Measurements from ENCODE around the gene IRGC. TPM values are rescaled to one million over a fixed set of nuclear protein-coding genes. Genes with fewer than 3 reads are reported as not detected.

Gene IRGC
- total and polyA plus RNA-seq, 9 of the 15 experiments (the other 6 are each of a cell fraction or from before 2014, with no cell fraction given): not detected

- 45% methylated on average over 26 of the region's 26 CpGs for WGBS (ENCODE audit: insufficient coverage, low coverage, missing lambda C conversion rate)
- H3K27me3 ChIP-seq (ENCODE audit: control insufficient read depth in 2 of 2, insufficient read depth in 2 of 2, low read length in 2 of 2): no peaks in the 10 kb centered on the region
- no peaks in the 10 kb centered on the region; the same call in 1 of the 2 replicates for H3K9me3 ChIP-seq (replicated peaks; ENCODE audit: control insufficient read depth, insufficient read depth, low read depth, low read length)
- H3K27ac ChIP-seq (ENCODE audit: extremely low read depth, low read depth, low read length): peak overlapping the region; percentile 93
- peak overlapping the region; percentile 80 to 97 for H3K9ac ChIP-seq (ENCODE audit: insufficient read depth in 1 of 2, low read depth in 2 of 2, low read length in 2 of 2)
- H3K9me1 ChIP-seq (ENCODE audit: control insufficient read depth, insufficient read depth, low read length): no peaks in the 10 kb centered on the region
- no peak for FAIRE-seq
- peak overlapping the region; percentile 95 for H2AFZ ChIP-seq (ENCODE audit: low read depth, low read length)
- ChIA-PET POLR2A (interaction anchor here (0.9 to 1.2 kb wide), 3 partner anchors 11 to 268 kb away, joined by 3 to 7 read pairs (median 4); partner anchors contain the start of gene ZNF45), CTCF (ENCODE audit: low intra/inter-chr PET ratio) (no interaction called here)
- H3K79me2 ChIP-seq (ENCODE audit: control insufficient read depth, insufficient read depth, low read length): no peaks in the 10 kb centered on the region; the same call in 2 of the 3 replicates
- intact Hi-C loops (cut with micrococcal nuclease): loop anchor here (5.0 to 10.0 kb wide), 3 partner anchors 120 to 140 kb away; partner anchors contain the start of gene ZNF575
- peak in 1 of 4 experiments; percentile 30 for DNase-seq (ENCODE audit: extremely low read depth in 1 of 4, low spot score in 3 of 4)
- peak overlapping the region; percentile 49 for H3K4me3 ChIP-seq
- H4K20me1 ChIP-seq (replicated peaks; ENCODE audit: control insufficient read depth, insufficient read depth, low read length): no peaks in the 10 kb centered on the region; the same call in 1 of the 2 replicates
- H3K4me1 ChIP-seq (replicated peaks in 1 of 2; ENCODE audit: control insufficient read depth in 2 of 2, insufficient read depth in 2 of 2, low read length in 2 of 2): peaks cover 19 to 39% of the 10 kb centered on the region in 2 experiments
- no TSS peak for BruUV-seq (replicated peaks)
- no peak for ATAC-seq
- in situ Hi-C loops (cut with MboI): no loop called here
- peak overlapping the region; percentile 99 for H3K4me2 ChIP-seq (ENCODE audit: insufficient read depth, low read length)
- H3K36me3 ChIP-seq (ENCODE audit: control insufficient read depth, insufficient read depth, low read length): peaks cover 4% of the 10 kb centered on the region; the same call in 2 of the 3 replicates
- TF ChIP-seq MECOM (CRISPR knock-in tag; IDR thresholded peaks at IDR 0.05) (no peak), BRD9 (IDR thresholded peaks at IDR 0.05; ENCODE audit: low read depth, partially characterized antibody) (no peak), OTX1 (CRISPR knock-in tag; IDR thresholded peaks at IDR 0.05) (no peak), CBFA2T2 (conservative IDR thresholded peaks at IDR 0.05) (no peak), ZNF23 (CRISPR knock-in tag; IDR thresholded peaks at IDR 0.05) (no peak), ZBTB7A (IDR thresholded peaks at IDR 0.05; ENCODE audit: borderline replicate concordance, control insufficient read depth, low read depth, low read length) (0 out of 2 replicates have a peak, but pooled peaks have one; percentile 24), E2F4 (CRISPR knock-in tag; IDR thresholded peaks at IDR 0.05; ENCODE audit: low read depth) (no peak), SMARCC2 (IDR thresholded peaks at IDR 0.05; ENCODE audit: low read depth) (no peak), RBFOX2 (IDR thresholded peaks at IDR 0.05; ENCODE audit: low read depth, low read length) (peak; percentile 61), SMAD1 (IDR thresholded peaks at IDR 0.05; ENCODE audit: low read depth, low read length, partially characterized antibody) (no peak), CREM (IDR thresholded peaks at IDR 0.05; ENCODE audit: low read depth) (no peak), CBX1 (IDR thresholded peaks at IDR 0.05; ENCODE audit: low read depth) (no peak), NRF1 (conservative IDR thresholded peaks at IDR 0.05 in 1 of 2, IDR thresholded peaks at IDR 0.05 in 1 of 2) (no peak), MAX (CRISPR knock-in tag; IDR thresholded peaks at IDR 0.05) (0 out of 2 replicates have a peak, but pooled peaks have one; percentile 28), HOXB6 (CRISPR knock-in tag; IDR thresholded peaks at IDR 0.05; ENCODE audit: borderline replicate concordance) (no peak), SREBF1 (IDR thresholded peaks at IDR 0.05; ENCODE audit: borderline replicate concordance, low read depth, low read length) (no peak), PRMT5 (CRISPR knock-in tag; IDR thresholded peaks at IDR 0.05) (no peak), ZNF431 (CRISPR knock-in tag; IDR thresholded peaks at IDR 0.05) (0 out of 2 replicates have a peak, but pooled peaks have one; percentile 9), MBD1 (CRISPR knock-in tag; IDR thresholded peaks at IDR 0.05) (0 out of 2 replicates have a peak, but pooled peaks have one; percentile 49), RBBP5 (IDR thresholded peaks at IDR 0.05; ENCODE audit: borderline replicate concordance, insufficient read depth, low read length, poor library complexity, severe bottlenecking) (no peak)
These were observed 48.6 kb upstream of the IRGC start for GRCh38 chr19:43667126-43667875.

Data from K562 (cell line).